ENCODE measurements around the gene IL10.

GRCh38 chr1:206741142-206741701 lies 31.1 kb downstream of the IL10 start:
- TF ChIP-seq EZH2 (IDR thresholded peaks at IDR 0.05), result no peak
- TF ChIP-seq, protein P1, sequence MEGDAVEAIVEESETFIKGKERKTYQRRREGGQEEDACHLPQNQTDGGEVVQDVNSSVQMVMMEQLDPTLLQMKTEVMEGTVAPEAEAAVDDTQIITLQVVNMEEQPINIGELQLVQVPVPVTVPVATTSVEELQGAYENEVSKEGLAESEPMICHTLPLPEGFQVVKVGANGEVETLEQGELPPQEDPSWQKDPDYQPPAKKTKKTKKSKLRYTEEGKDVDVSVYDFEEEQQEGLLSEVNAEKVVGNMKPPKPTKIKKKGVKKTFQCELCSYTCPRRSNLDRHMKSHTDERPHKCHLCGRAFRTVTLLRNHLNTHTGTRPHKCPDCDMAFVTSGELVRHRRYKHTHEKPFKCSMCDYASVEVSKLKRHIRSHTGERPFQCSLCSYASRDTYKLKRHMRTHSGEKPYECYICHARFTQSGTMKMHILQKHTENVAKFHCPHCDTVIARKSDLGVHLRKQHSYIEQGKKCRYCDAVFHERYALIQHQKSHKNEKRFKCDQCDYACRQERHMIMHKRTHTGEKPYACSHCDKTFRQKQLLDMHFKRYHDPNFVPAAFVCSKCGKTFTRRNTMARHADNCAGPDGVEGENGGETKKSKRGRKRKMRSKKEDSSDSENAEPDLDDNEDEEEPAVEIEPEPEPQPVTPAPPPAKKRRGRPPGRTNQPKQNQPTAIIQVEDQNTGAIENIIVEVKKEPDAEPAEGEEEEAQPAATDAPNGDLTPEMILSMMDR (IDR thresholded peaks at IDR 0.05), result no peak
- TF ChIP-seq EZH2phosphoT487 (IDR thresholded peaks at IDR 0.05), result no peak

All from neural progenitor cell (in vitro differentiated cells).